HG03442 (cell line): ENCODE measurements around the gene ATF7IP2.

Experiments used
- ATAC-seq: cut with Tn5 transposase; IDR thresholded peaks from one replicate; pipeline ENCODE4 v1.9.1; 2021; ENCODE audit warnings: mild to moderate bottlenecking, moderate library complexity; ENCODE audit not compliant: unreplicated experiment

ATF7IP2 gene

GRCh38 chr16:10509534-10510025, 123.7 kb downstream of the ATF7IP2 start:
- ATAC-seq = peak; percentile 91

- no peak for ATAC-seq
These were observed 124.4 kb downstream of the ATF7IP2 start for GRCh38 chr16:10510279-10510678.

- ATAC-seq = no peak
These were observed 126.0 kb downstream of the ATF7IP2 start for GRCh38 chr16:10511829-10512228.

GRCh38 chr16:10514369-10515055, 128.7 kb downstream of the ATF7IP2 start:
- no peak for ATAC-seq

GRCh38 chr16:10517868-10518267, 132.0 kb downstream of the ATF7IP2 start:
- ATAC-seq = no peak

- no peak for ATAC-seq
These were observed 132.7 kb downstream of the ATF7IP2 start for GRCh38 chr16:10518479-10519041.

GRCh38 chr16:10519297-10519696, 133.4 kb downstream of the ATF7IP2 start:
- ATAC-seq = no peak

GRCh38 chr16:10519929-10520868, 134.3 kb downstream of the ATF7IP2 start:
- ATAC-seq = no peak

- ATAC-seq = no peak
These were observed 135.2 kb downstream of the ATF7IP2 start for GRCh38 chr16:10520869-10521578.

- no peak for ATAC-seq
These were observed 135.9 kb downstream of the ATF7IP2 start for GRCh38 chr16:10521681-10522274.

GRCh38 chr16:10522966-10523365, 137.1 kb downstream of the ATF7IP2 start:
- ATAC-seq = no peak

GRCh38 chr16:10525214-10525825, 139.5 kb downstream of the ATF7IP2 start:
- no peak for ATAC-seq

- ATAC-seq = no peak
These were observed 141.1 kb downstream of the ATF7IP2 start for GRCh38 chr16:10526962-10527361.

- ATAC-seq = no peak
These were observed 142.8 kb downstream of the ATF7IP2 start for GRCh38 chr16:10528635-10529034.

- no peak for ATAC-seq
These were observed 144.2 kb downstream of the ATF7IP2 start for GRCh38 chr16:10529895-10530669.

- no peak for ATAC-seq
These were observed 144.8 kb downstream of the ATF7IP2 start for GRCh38 chr16:10530685-10531084.

GRCh38 chr16:10531582-10531981, 145.7 kb downstream of the ATF7IP2 start:
- no peak for ATAC-seq
